HepG2 (cell line): ENCODE results near the gene HK2. TPM values are rescaled to one million over a fixed set of nuclear protein-coding genes. Genes with fewer than 3 reads are reported as not detected.

Experiments
- CBFB ChIP-seq: sonication (generic); formaldehyde crosslinking; IDR thresholded peaks from 2 replicates; pipeline ENCODE4 v1.4.0; 2020; ENCODE audit warnings: missing genetic modification reagents
- DRAP1 ChIP-seq: IDR thresholded peaks from 2 replicates; pipeline ENCODE4 v1.6.1; 2016; ENCODE audit warnings: missing genetic modification reagents, missing compliant biosample characterization
- GATAD1 ChIP-seq: IDR thresholded peaks from 2 replicates; pipeline ENCODE4 v1.6.1; 2016; ENCODE audit warnings: missing genetic modification reagents, missing compliant biosample characterization
- HOXA3 ChIP-seq: sonication (generic); formaldehyde crosslinking; IDR thresholded peaks from 2 replicates; pipeline ENCODE4 v1.5.0; 2020; ENCODE audit warnings: missing genetic modification reagents
- KMT2A ChIP-seq: sonication (generic); formaldehyde crosslinking; IDR thresholded peaks from 2 replicates; pipeline ENCODE4 v1.4.0; 2020; ENCODE audit warnings: missing genetic modification reagents
- LBX2 ChIP-seq: sonication (generic); formaldehyde crosslinking; IDR thresholded peaks from 2 replicates; pipeline ENCODE4 v1.5.0; 2020; ENCODE audit warnings: missing genetic modification reagents, mild to moderate bottlenecking, borderline replicate concordance
- MTA1 ChIP-seq: sonication (generic); formaldehyde crosslinking; IDR thresholded peaks from 2 replicates; pipeline ENCODE4 v1.4.0; 2020; ENCODE audit warnings: missing genetic modification reagents, mild to moderate bottlenecking, borderline replicate concordance
- NCOR1 ChIP-seq: fragments of 200-600 bp; sonication (generic); IDR thresholded peaks from 2 replicates; pipeline ENCODE4 v1.7.0; 2017; ENCODE audit warnings: antibody characterized with exemption, low read length, borderline replicate concordance
- NFE2L1 ChIP-seq: sonication (generic); formaldehyde crosslinking; IDR thresholded peaks from 2 replicates; pipeline ENCODE4 v1.4.0; 2020; ENCODE audit warnings: missing genetic modification reagents, mild to moderate bottlenecking, borderline replicate concordance
- NONO ChIP-seq, 2 experiments: fragments of 450-650 bp in 1 of 2; sonication (generic) in 1 of 2; formaldehyde crosslinking in 1 of 2; IDR thresholded peaks in 1 of 2; conservative IDR thresholded peaks in 1 of 2; 2 replicates each; pipeline versions ENCODE4 v1.6.1 to v1.8.0; 2017 to 2022; ENCODE audit warnings: mild to moderate bottlenecking in 1 of 2, missing genetic modification reagents in 1 of 2, moderate library complexity in 1 of 2
- PPARG ChIP-seq: conservative IDR thresholded peaks from 2 replicates; pipeline ENCODE4 v1.6.1; 2016; ENCODE audit warnings: missing biosample characterization, missing genetic modification reagents
- TCF12 ChIP-seq, 2 experiments: fragments of 450-650 bp in 1 of 2; sonication (generic) in 1 of 2; formaldehyde crosslinking in 1 of 2; IDR thresholded peaks; 2 replicates each; pipeline versions ENCODE4 v1.6.1 to v1.8.0; 2017 to 2022; ENCODE audit warnings: antibody characterized with exemption in 1 of 2, mild to moderate bottlenecking in 1 of 2, missing genetic modification reagents in 1 of 2, moderate library complexity in 1 of 2
- ZFP36L1 ChIP-seq: sonication (generic); formaldehyde crosslinking; IDR thresholded peaks from 2 replicates; pipeline ENCODE4 v1.8.0; 2022; ENCODE audit warnings: mild to moderate bottlenecking, missing genetic modification reagents, moderate library complexity
- ZMAT3 ChIP-seq: sonication (generic); formaldehyde crosslinking; conservative IDR thresholded peaks from 2 replicates; pipeline ENCODE4 v1.7.0; 2021; ENCODE audit warnings: missing genetic modification reagents
- ZNF263 ChIP-seq: sonication (generic); formaldehyde crosslinking; IDR thresholded peaks from 2 replicates; pipeline ENCODE4 v1.4.0; 2020; ENCODE audit warnings: missing genetic modification reagents
- ZNF350 ChIP-seq: sonication (generic); formaldehyde crosslinking; IDR thresholded peaks from 2 replicates; pipeline ENCODE4 v1.4.0; 2020; ENCODE audit warnings: mild to moderate bottlenecking, low read depth, missing genetic modification reagents, borderline replicate concordance
- ZNF382 ChIP-seq: sonication (generic); formaldehyde crosslinking; IDR thresholded peaks from 2 replicates; pipeline ENCODE4 v1.5.0; 2020; ENCODE audit warnings: missing genetic modification reagents, mild to moderate bottlenecking, borderline replicate concordance
- ZNF431 ChIP-seq: sonication (generic); formaldehyde crosslinking; IDR thresholded peaks from 2 replicates; pipeline ENCODE4 v1.9.0; 2022; ENCODE audit warnings: missing genetic modification reagents, low read depth, mild to moderate bottlenecking, borderline replicate concordance
- ZNF451 ChIP-seq: sonication (generic); formaldehyde crosslinking; IDR thresholded peaks from 2 replicates; pipeline ENCODE4 v1.5.0; 2020; ENCODE audit warnings: mild to moderate bottlenecking, missing genetic modification reagents
- ZNF468 ChIP-seq: sonication (generic); formaldehyde crosslinking; IDR thresholded peaks from 2 replicates; pipeline ENCODE4 v1.8.0; 2022; ENCODE audit warnings: mild to moderate bottlenecking, moderate library complexity, missing genetic modification reagents
- ZNF660 ChIP-seq: sonication (generic); formaldehyde crosslinking; IDR thresholded peaks from 2 replicates; pipeline ENCODE4 v1.5.1; 2020; ENCODE audit warnings: mild to moderate bottlenecking, low read depth, missing genetic modification reagents, borderline replicate concordance
- ZNF674 ChIP-seq: sonication (generic); formaldehyde crosslinking; IDR thresholded peaks from 2 replicates; pipeline ENCODE4 v1.5.0; 2020; ENCODE audit warnings: low read depth, mild to moderate bottlenecking, missing genetic modification reagents
- ZNF772 ChIP-seq: sonication (generic); formaldehyde crosslinking; IDR thresholded peaks from 2 replicates; pipeline ENCODE4 v1.5.0; 2020; ENCODE audit warnings: mild to moderate bottlenecking, missing genetic modification reagents
- ZNF784 ChIP-seq: sonication (generic); formaldehyde crosslinking; IDR thresholded peaks from 2 replicates; pipeline ENCODE4 v1.5.1; 2020; ENCODE audit warnings: missing genetic modification reagents, mild to moderate bottlenecking, borderline replicate concordance
- ZNF792 ChIP-seq: IDR thresholded peaks from 2 replicates; pipeline ENCODE4 v1.6.1; 2016
- polyA plus RNA-seq, 8 experiments: library from polyadenylated mRNA; depleted of rRNA in 3 of 8; stranded (reverse) in 7 of 8; unstranded in 1 of 8; fragments of >200 nt; fragmentation: Illumina TruSeq in 4 of 8; extraction: Trizol in 4 of 8; gene quantifications; 2 replicates each; pipeline versions ENCODE4 v1.2.1 to v1.2.3, GENCODE V29; 2011 to 2016; ENCODE audit warnings: low read depth in 4 of 8, missing spikeins in 1 of 8, mixed read lengths in 1 of 8; ENCODE audit not compliant: insufficient read depth in 1 of 8
- total RNA-seq, 5 experiments: library from RNA; depleted of rRNA; stranded (reverse); fragments of >200 nt; fragmentation: Illumina TruSeq; extraction: Trizol; gene quantifications; 2 replicates each; pipeline ENCODE4 v1.2.3, GENCODE V29; 2016; ENCODE audit warnings: low read depth in 1 of 5

HK2 gene
- total and polyA plus RNA-seq, 2 of the 13 experiments (the other 11 are each of a cell fraction or from before 2014, with no cell fraction given), result 13.2 to 101 TPM

- TF ChIP-seq ZNF350 (CRISPR knock-in tag) (peak; percentile 47; the same call in 1 of the 2 replicates), ZNF382 (CRISPR knock-in tag) (no peak), ZNF784 (0 out of 2 replicates have a peak, but pooled peaks have one; percentile 14), CBFB (CRISPR knock-in tag) (peak; percentile 65; the same call in 1 of the 2 replicates), ZNF263 (CRISPR knock-in tag) (peak; percentile 97), ZNF660 (CRISPR knock-in tag) (no peak), PPARG (CRISPR knock-in tag) (peak; percentile 78; the same call in 1 of the 2 replicates), ZNF772 (CRISPR knock-in tag) (peak; percentile 86; the same call in 1 of the 2 replicates), LBX2 (CRISPR knock-in tag) (no peak), HOXA3 (CRISPR knock-in tag) (no peak; the same call in 1 of the 2 replicates), NCOR1 (peak; percentile 70; the same call in 1 of the 2 replicates), ZFP36L1 (CRISPR knock-in tag) (0 out of 2 replicates have a peak, but pooled peaks have one; percentile 39), TCF12 (IDR thresholded peaks at IDR 0.05) (no peak), TCF12 (CRISPR knock-in tag; IDR thresholded peaks at IDR 0.05) (0 out of 2 replicates have a peak, but pooled peaks have one; percentile 59), DRAP1 (CRISPR knock-in tag) (peak; percentile 79), GATAD1 (CRISPR knock-in tag) (peak; percentile 62; the same call in 1 of the 2 replicates), ZNF468 (CRISPR knock-in tag) (0 out of 2 replicates have a peak, but pooled peaks have one; percentile 18), NONO (IDR thresholded peaks at IDR 0.05) (no peak), NONO (CRISPR knock-in tag; conservative IDR thresholded peaks at IDR 0.05) (peak; percentile 40; the same call in 1 of the 2 replicates), NFE2L1 (CRISPR knock-in tag) (no peak), ZNF792 (peak; percentile 77; the same call in 1 of the 2 replicates), KMT2A (peak; percentile 53; the same call in 1 of the 2 replicates), ZNF431 (CRISPR knock-in tag) (0 out of 2 replicates have a peak, but pooled peaks have one; percentile 46), MTA1 (peak; percentile 70), ZNF674 (no peak), ZNF451 (CRISPR knock-in tag) (0 out of 2 replicates have a peak, but pooled peaks have one; percentile 18), ZMAT3 (CRISPR knock-in tag) (peak; percentile 61)
Observed at GRCh38 chr2:74816540-74817303, 17.2 kb upstream of the HK2 start (continued).
